GM12874 (cell line): ENCODE measurements around the gene FOXC1.

ENCODE experiments used
- CTCF ChIP-seq: IDR thresholded peaks from 2 replicates; pipeline ENCODE4 v1.5.1; 2011; ENCODE audit warnings: low read depth, mild to moderate bottlenecking, control low read depth, low read length, moderate library complexity; ENCODE audit not compliant: insufficient read depth

Gene FOXC1

GRCh38 chr6:1574083-1574761 is 35.5 kb upstream of the FOXC1 start:
- TF ChIP-seq CTCF = no peak

GRCh38 chr6:1574890-1575209 is 34.9 kb upstream of the FOXC1 start:
- no peak for TF ChIP-seq CTCF

GRCh38 chr6:1575210-1576041 is 34.3 kb upstream of the FOXC1 start:
- no peak for TF ChIP-seq CTCF

- TF ChIP-seq CTCF = no peak
Measured at GRCh38 chr6:1576166-1576565, 33.5 kb upstream of the FOXC1 start.

- no peak for TF ChIP-seq CTCF
Measured at GRCh38 chr6:1576711-1577110, 33.0 kb upstream of the FOXC1 start.

GRCh38 chr6:1577146-1577680 is 32.5 kb upstream of the FOXC1 start:
- no peak for TF ChIP-seq CTCF

- TF ChIP-seq CTCF = no peak
Measured at GRCh38 chr6:1577896-1578745, 31.6 kb upstream of the FOXC1 start.
